A673 (cell line): ENCODE data around the gene AP2A1.

Source experiments
- CTCF ChIP-seq: fragments of 300-800, 200-600 bp; sonication (generic); conservative IDR thresholded peaks from 2 replicates; pipeline ENCODE4 v1.5.1; 2017; ENCODE audit warnings: low read depth, mild to moderate bottlenecking, antibody characterized with exemption, low read length, moderate library complexity, mixed read lengths
- EZH2 ChIP-seq: fragments of 200-600 bp; sonication (generic); IDR thresholded peaks from 2 replicates; pipeline ENCODE4 v1.6.1; 2017; ENCODE audit warnings: borderline replicate concordance, low read depth, mild to moderate bottlenecking, mixed read lengths, antibody characterized with exemption, low read length; ENCODE audit not compliant: poor library complexity, severe bottlenecking

- TF ChIP-seq CTCF (no peak), EZH2 (no peak)
Measured at GRCh38 chr19:49767381-49767780, 580 bp downstream of the AP2A1 start.
